ENCODE results near the gene CLCN5.

The CLCN5 gene

GRCh38 chrX:50147972-50148371 is 225.6 kb downstream of the CLCN5 start:
- FAIRE-seq (no peak), DNase-seq (ENCODE audit: insufficient read length) (no peak)

More at GRCh38 chrX:50147972-50148371, 225.6 kb downstream of the CLCN5 start:
- TF ChIP-seq POLR2AphosphoS5 (IDR thresholded peaks at IDR 0.05; ENCODE audit: low read depth, low read length) (no peak), POLR2A (IDR thresholded peaks at IDR 0.05; ENCODE audit: low read depth, low read length) (no peak), TAF1 (IDR thresholded peaks at IDR 0.05; ENCODE audit: borderline replicate concordance, low read depth, low read length) (no peak)
